ENCODE measurements around the gene RPS6KC1.

- TF ChIP-seq, protein P1, sequence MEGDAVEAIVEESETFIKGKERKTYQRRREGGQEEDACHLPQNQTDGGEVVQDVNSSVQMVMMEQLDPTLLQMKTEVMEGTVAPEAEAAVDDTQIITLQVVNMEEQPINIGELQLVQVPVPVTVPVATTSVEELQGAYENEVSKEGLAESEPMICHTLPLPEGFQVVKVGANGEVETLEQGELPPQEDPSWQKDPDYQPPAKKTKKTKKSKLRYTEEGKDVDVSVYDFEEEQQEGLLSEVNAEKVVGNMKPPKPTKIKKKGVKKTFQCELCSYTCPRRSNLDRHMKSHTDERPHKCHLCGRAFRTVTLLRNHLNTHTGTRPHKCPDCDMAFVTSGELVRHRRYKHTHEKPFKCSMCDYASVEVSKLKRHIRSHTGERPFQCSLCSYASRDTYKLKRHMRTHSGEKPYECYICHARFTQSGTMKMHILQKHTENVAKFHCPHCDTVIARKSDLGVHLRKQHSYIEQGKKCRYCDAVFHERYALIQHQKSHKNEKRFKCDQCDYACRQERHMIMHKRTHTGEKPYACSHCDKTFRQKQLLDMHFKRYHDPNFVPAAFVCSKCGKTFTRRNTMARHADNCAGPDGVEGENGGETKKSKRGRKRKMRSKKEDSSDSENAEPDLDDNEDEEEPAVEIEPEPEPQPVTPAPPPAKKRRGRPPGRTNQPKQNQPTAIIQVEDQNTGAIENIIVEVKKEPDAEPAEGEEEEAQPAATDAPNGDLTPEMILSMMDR (IDR thresholded peaks at IDR 0.05; ENCODE audit: insufficient read depth, low read depth, low read length): no peak
- TF ChIP-seq EZH2 (IDR thresholded peaks at IDR 0.05; ENCODE audit: insufficient read depth, low read length): no peak
Measured at GRCh38 chr1:213054142-213054541, 3.1 kb downstream of the RPS6KC1 start.

Measured in astrocyte (in vitro differentiated cells and primary cell).